Tibial artery (tissue), 4 donors: ENCODE measurements around the gene KCNK7.

ENCODE experiments used
- DNase-seq, 2 donors: peaks; one replicate each; pipeline ENCODE4 v3.0.0-alpha.2; 2019
- H3K27ac ChIP-seq, 2 donors: fragments of 200-600 bp; sonication (generic) in 1 of 2; 1 replicate in 1 of 2; 2 replicates in 1 of 2; pipeline ENCODE4 v1.5.1; 2018 to 2019; ENCODE audit warnings: mild to moderate bottlenecking in 1 of 2
- H3K27me3 ChIP-seq, 2 donors: fragments of 200-600 bp; sonication (generic) in 1 of 2; one replicate each; pipeline versions ENCODE4 v1.5.1 to v1.6.0; 2016 to 2019
- H3K36me3 ChIP-seq, 3 donors: fragments of 200-600 bp; sonication (generic) in 2 of 3; one replicate each; pipeline ENCODE4 v1.5.1; 2016 to 2019; ENCODE audit warnings: mild to moderate bottlenecking in 2 of 3
- H3K4me1 ChIP-seq, 4 donors: fragments of 200-600 bp; sonication (generic) in 2 of 4; 1 replicate in 3 of 4; 2 replicates in 1 of 4; pipeline ENCODE4 v1.5.1; 2016 to 2019
- H3K4me3 ChIP-seq, 2 donors: fragments of 200-600 bp; sonication (generic) in 1 of 2; 1 replicate in 1 of 2; 2 replicates in 1 of 2; pipeline ENCODE4 v1.5.1; 2018 to 2019; ENCODE audit warnings: mild to moderate bottlenecking in 2 of 2
- H3K9me3 ChIP-seq, 3 donors: fragments of 200-600 bp; sonication (generic) in 1 of 3; one replicate each; pipeline ENCODE4 v1.5.1; 2016 to 2019
- CTCF ChIP-seq, 2 experiments: fragments of 200-600 bp in 1 of 2; fragments of 450-650 bp in 1 of 2; IDR thresholded peaks; one replicate each; pipeline ENCODE4 v1.5.1; 2017 to 2019; ENCODE audit warnings: antibody characterized with exemption in 2 of 2, mild to moderate bottlenecking in 1 of 2, moderate library complexity in 1 of 2
- intact Hi-C: fragments of 100-400 bp; cut with DNase I; formaldehyde crosslinking; loops from one replicate; pipeline ENCODE4 v1.15.0; 2023; ENCODE audit warnings: low total_unique reads

KCNK7 gene

GRCh38 chr11:65630215-65630614 is 34.6 kb upstream of the KCNK7 start:
- no peaks in the 10 kb centered on the region for H3K4me1 ChIP-seq
- intact Hi-C loops: no loop called here
- DNase-seq: no peak
- no peak for TF ChIP-seq CTCF (IDR thresholded peaks at IDR 0.05)
- H3K27me3 ChIP-seq: no peaks in the 10 kb centered on the region
- H3K27ac ChIP-seq: no peak overlapping the region
- no peaks in the 10 kb centered on the region for H3K9me3 ChIP-seq
- peaks cover 73 to 99% (median 90%) of the 10 kb centered on the region in 3 donors for H3K36me3 ChIP-seq
- no peak overlapping the region for H3K4me3 ChIP-seq

DNA sequence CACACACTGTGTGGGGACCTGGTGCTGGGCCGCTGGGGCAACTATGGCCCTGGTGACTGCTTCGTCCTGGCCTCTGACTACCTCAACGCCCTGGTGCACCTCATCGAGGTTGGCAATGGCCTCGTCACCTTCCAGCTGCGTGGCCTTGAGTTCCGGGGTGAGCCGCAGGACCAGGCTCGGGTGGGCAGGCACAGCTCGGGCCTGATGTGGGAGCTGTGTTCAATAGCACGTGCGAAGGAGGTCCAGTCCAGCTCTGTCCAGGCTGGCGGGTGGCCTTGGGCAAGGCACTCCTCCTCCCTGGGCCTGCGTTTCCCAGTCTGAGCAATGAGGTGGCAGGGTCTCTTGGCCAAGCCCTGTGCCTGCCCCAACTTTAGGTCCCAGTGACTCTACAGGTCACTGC is 34.0 kb upstream of the KCNK7 start:
- Histone ChIP-seq H3K4me1 (no peaks in the 10 kb centered on the region), H3K9me3 (no peaks in the 10 kb centered on the region), H3K27ac (no peak overlapping the region), H3K27me3 (no peaks in the 10 kb centered on the region), H3K4me3 (no peak overlapping the region), H3K36me3 (peaks cover 71 to 99% (median 90%) of the 10 kb centered on the region in 3 donors)
- intact Hi-C loops: loop anchor here (5.0 kb wide), 1 partner anchor 193 kb away; no protein-coding TSS in a partner anchor
- no peak for DNase-seq
- no peak for TF ChIP-seq CTCF (IDR thresholded peaks at IDR 0.05)

- Histone ChIP-seq H3K4me3 (no peak overlapping the region), H3K36me3 (peaks cover 73 to 99% (median 96%) of the 10 kb centered on the region in 3 donors), H3K27ac (no peak overlapping the region), H3K4me1 (no peaks in the 10 kb centered on the region), H3K9me3 (no peaks in the 10 kb centered on the region), H3K27me3 (no peaks in the 10 kb centered on the region)
- TF ChIP-seq CTCF (IDR thresholded peaks at IDR 0.05): no peak
- DNase-seq: no peak
- intact Hi-C loops: loop anchor here (5.0 kb wide), 1 partner anchor 195 kb away; no protein-coding TSS in a partner anchor
These were observed 31.6 kb upstream of the KCNK7 start for GRCh38 chr11:65627202-65627601.

GRCh38 chr11:65625628-65626342 is 30.2 kb upstream of the KCNK7 start:
- Histone ChIP-seq H3K36me3 (peaks cover 73 to 100% (median 95%) of the 10 kb centered on the region in 3 donors), H3K9me3 (no peaks in the 10 kb centered on the region), H3K4me3 (no peak overlapping the region), H3K27ac (no peak overlapping the region), H3K27me3 (no peaks in the 10 kb centered on the region), H3K4me1 (no peaks in the 10 kb centered on the region)
- peak; percentile 38 to 49 for TF ChIP-seq CTCF (IDR thresholded peaks at IDR 0.05)
- DNase-seq: peak in 1 of 2 donors; percentile 57
- intact Hi-C loops: loop anchor here (5.0 kb wide), 1 partner anchor 197 kb away; no protein-coding TSS in a partner anchor

GRCh38 chr11:65624931-65625627 is 29.5 kb upstream of the KCNK7 start:
- Histone ChIP-seq H3K4me1 (no peaks in the 10 kb centered on the region), H3K27me3 (no peaks in the 10 kb centered on the region), H3K4me3 (no peak overlapping the region), H3K36me3 (peaks cover 73 to 100% (median 95%) of the 10 kb centered on the region in 3 donors), H3K9me3 (no peaks in the 10 kb centered on the region), H3K27ac (no peak overlapping the region)
- no peak for TF ChIP-seq CTCF (IDR thresholded peaks at IDR 0.05)
- intact Hi-C loops: loop anchor here (5.0 kb wide), 1 partner anchor 197 kb away; no protein-coding TSS in a partner anchor
- peak in 1 of 2 donors; percentile 61 for DNase-seq
